Esophagus squamous epithelium (tissue), 5 donors: Measurements from ENCODE around the gene KRTAP10-10. TPM values are rescaled to one million over a fixed set of nuclear protein-coding genes. Genes with fewer than 3 reads are reported as not detected.
"Not testable (repeated sequence)": the region's sequence is repeated elsewhere in the genome, so short reads cannot be mapped to it uniquely, and the experiment has no call there.

Experiments used
- DNase-seq: peaks from one replicate; lab custom pipeline; 2025; lab: John Stamatoyannopoulos, UW
- H3K27ac ChIP-seq, 4 donors: fragments of 200-600 bp; sonication (generic); one replicate each; pipeline ENCODE4 v1.5.1; 2016 to 2019; ENCODE audit warnings: mild to moderate bottlenecking in 1 of 4
- H3K27me3 ChIP-seq, 4 donors: fragments of 200-600 bp; sonication (generic); 1 replicate in 3 of 4; 2 replicates in 1 of 4; pipeline versions ENCODE4 v1.5.1 to v1.6.0; 2017 to 2021; ENCODE audit warnings: antibody characterized with exemption in 1 of 4
- H3K36me3 ChIP-seq, 3 donors: fragments of 200-600 bp; sonication (generic); one replicate each; pipeline ENCODE4 v1.5.1; 2016 to 2019
- H3K4me1 ChIP-seq, 3 donors: fragments of 200-600 bp; sonication (generic); one replicate each; pipeline ENCODE4 v1.5.1; 2017 to 2019
- H3K4me3 ChIP-seq, 4 donors: fragments of 200-600 bp; sonication (generic); 1 replicate in 3 of 4; 2 replicates in 1 of 4; pipeline ENCODE4 v1.5.1; 2016 to 2019; ENCODE audit warnings: mild to moderate bottlenecking in 2 of 4, moderate library complexity in 1 of 4
- H3K9me3 ChIP-seq, 3 donors: fragments of 200-600 bp; sonication (generic); one replicate each; pipeline ENCODE4 v1.5.1; 2016 to 2019
- CTCF ChIP-seq, 6 experiments: fragments of 450-650 bp in 4 of 6; fragments of 200-600 bp in 2 of 6; sonication (generic) in 2 of 6; IDR thresholded peaks; one replicate each; pipeline ENCODE4 v1.5.1; 2016 to 2019; ENCODE audit warnings: antibody characterized with exemption in 6 of 6, mild to moderate bottlenecking in 4 of 6, moderate library complexity in 4 of 6
- POLR2A ChIP-seq, 4 donors: fragments of 450-650 bp; IDR thresholded peaks; one replicate each; pipeline ENCODE4 v1.6.1; 2017; ENCODE audit warnings: antibody characterized with exemption in 4 of 4, mild to moderate bottlenecking in 4 of 4, moderate library complexity in 3 of 4
- WGBS, 2 donors: methylation state at CpG; one replicate each; pipeline ENCODE4 v1.1.5; 2018; 5-methylcytosine and 5-hydroxymethylcytosine counted together
- intact Hi-C: fragments of 100-400 bp; cut with DNase I; formaldehyde crosslinking; loops from one replicate; pipeline ENCODE4 v1.15.0; 2022
- total RNA-seq, 4 donors: library from RNA; depleted of rRNA; stranded (reverse); fragments of >200 nt; gene quantifications; one replicate each; pipeline ENCODE4 v1.1.0, GENCODE V29; 2016
- donor health status: DM: yes; HTN: yes; CAD: no.

The KRTAP10-10 gene
- total RNA-seq, 4 donors from 2014 or later, result not detected

GRCh38 chr21:44656868-44657267, 19.7 kb downstream of the KRTAP10-10 start:
- DNase-seq, result no peak
- Histone ChIP-seq H3K27me3 (peaks cover 0 to 39% (median 0%) of the 10 kb centered on the region in 4 donors), H3K4me1 (no peaks in the 10 kb centered on the region), H3K4me3 (no peak overlapping the region), H3K36me3 (no peaks in the 10 kb centered on the region), H3K27ac (peak overlapping the region in 1 of 4 donors; percentile 31), H3K9me3 (peaks cover 0 to 8% (median 0%) of the 10 kb centered on the region in 3 donors)
- 25 to 53% methylated on average over 1 of the region's 1 CpG for WGBS, 2 donors
- intact Hi-C loops, result no loop called here
- TF ChIP-seq POLR2A (IDR thresholded peaks at IDR 0.05), result no peak
- TF ChIP-seq CTCF (IDR thresholded peaks at IDR 0.05), result no peak

- H3K36me3 ChIP-seq, result no peaks in the 10 kb centered on the region
- TF ChIP-seq CTCF (IDR thresholded peaks at IDR 0.05), result no peak
- no peak for TF ChIP-seq POLR2A (IDR thresholded peaks at IDR 0.05)
- H3K27me3 ChIP-seq, result peaks cover 0 to 39% (median 0%) of the 10 kb centered on the region in 4 donors
- H3K4me3 ChIP-seq, result peak within 1 kb of the TSS in 1 of 4 donors; percentile 21
- no peaks in the 10 kb centered on the region for H3K4me1 ChIP-seq
- intact Hi-C loops, result no loop called here
- WGBS, 2 donors, result 72 to 81% methylated on average over 23 to 26 of the region's 26 CpGs
- peak within 1 kb of the TSS in 1 of 4 donors; percentile 57 for H3K27ac ChIP-seq
- DNase-seq, result no peak
- peaks cover 0 to 8% (median 0%) of the 10 kb centered on the region in 3 donors for H3K9me3 ChIP-seq
Measured at GRCh38 chr21:44657635-44658540, 20.7 kb downstream of the KRTAP10-10 start, which contains the start of gene KRTAP12-3. TSS of gene KRTAP12-3 (plus strand) at chr21:44657932. CDS start at chr21:44657980, 48 bp downstream.

GRCh38 chr21:44658541-44658910, 21.4 kb downstream of the KRTAP10-10 start:
- peaks cover 0 to 8% (median 0%) of the 10 kb centered on the region in 3 donors for H3K9me3 ChIP-seq
- peak overlapping the region in 1 of 4 donors; percentile 57 for H3K27ac ChIP-seq
- H3K27me3 ChIP-seq, result peaks cover 0 to 36% (median 0%) of the 10 kb centered on the region in 4 donors
- no peak for DNase-seq
- WGBS, 2 donors, result 82 to 85% methylated on average over 1 to 5 of the region's 5 CpGs
- no peak overlapping the region for H3K4me3 ChIP-seq
- no peaks in the 10 kb centered on the region for H3K36me3 ChIP-seq
- H3K4me1 ChIP-seq, result no peaks in the 10 kb centered on the region
- no peak for TF ChIP-seq POLR2A (IDR thresholded peaks at IDR 0.05)
- TF ChIP-seq CTCF (IDR thresholded peaks at IDR 0.05), result no peak
- intact Hi-C loops, result no loop called here

- TF ChIP-seq POLR2A (IDR thresholded peaks at IDR 0.05) (no peak), CTCF (IDR thresholded peaks at IDR 0.05) (no peak)
- peaks cover 0 to 34% (median 0%) of the 10 kb centered on the region in 4 donors for H3K27me3 ChIP-seq
- no peak overlapping the region for H3K27ac ChIP-seq
- no peak overlapping the region for H3K4me3 ChIP-seq
- intact Hi-C loops, result no loop called here
- no peak for DNase-seq
- 40 to 46% methylated on average over 8 to 10 of the region's 11 CpGs for whole genome bisulfite sequencing, 2 donors
- no peaks in the 10 kb centered on the region for H3K4me1 ChIP-seq
- H3K36me3 ChIP-seq, result no peaks in the 10 kb centered on the region
- H3K9me3 ChIP-seq, result peaks cover 0 to 8% (median 0%) of the 10 kb centered on the region in 3 donors
Measured at GRCh38 chr21:44658913-44659595, 21.9 kb downstream of the KRTAP10-10 start.

GRCh38 chr21:44661567-44661966, 24.4 kb downstream of the KRTAP10-10 start:
- H3K4me1 ChIP-seq, H3K27ac ChIP-seq, DNase-seq, H3K36me3 ChIP-seq, H3K4me3 ChIP-seq, H3K9me3 ChIP-seq, intact Hi-C loops: not testable (repeated sequence)
- peaks cover 0 to 35% (median 0%) of the 10 kb centered on the region in 4 donors for H3K27me3 ChIP-seq
- WGBS, 2 donors, result 42 to 56% methylated on average over 6 to 7 of the region's 7 CpGs
